Hindlimb muscle (tissue), 1 donor: Measurements from ENCODE around the gene ANGPT4. TPM values are rescaled to one million over a fixed set of nuclear protein-coding genes. Genes with fewer than 3 reads are reported as not detected.

Experiments
- DNase-seq: peaks from one replicate; pipeline ENCODE4 v3.0.0-alpha.2; 2013
- polyA plus RNA-seq: library from polyadenylated mRNA; unstranded; fragments of 120-200 nt; gene quantifications from one replicate; pipeline ENCODE4 v1.2.1, GENCODE V29; 2013; ENCODE audit not compliant: insufficient read length

The ANGPT4 gene
- polyA plus RNA-seq, 1 donor: 0.18 TPM

DNA sequence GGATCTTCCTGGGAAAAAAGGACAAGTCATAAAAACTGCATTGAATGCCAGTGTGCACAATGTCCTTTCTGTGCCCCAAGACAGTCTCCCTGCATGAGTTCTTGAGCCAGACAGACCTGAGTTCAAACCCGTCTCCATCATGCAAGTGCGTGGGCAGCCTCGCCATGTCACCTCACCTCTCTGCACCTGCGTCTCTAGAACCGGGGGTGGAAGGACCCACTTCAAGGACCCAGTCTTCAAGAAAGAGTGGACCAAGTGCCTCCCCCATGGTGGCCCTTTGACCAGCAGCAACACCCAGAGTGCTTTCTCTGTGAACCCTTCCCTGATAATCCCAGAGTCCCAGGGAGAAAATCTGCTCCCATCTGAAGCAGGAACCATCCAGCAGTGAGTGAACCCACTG is 23.5 kb upstream of the ANGPT4 start:
- DNase-seq: no peak

DNA sequence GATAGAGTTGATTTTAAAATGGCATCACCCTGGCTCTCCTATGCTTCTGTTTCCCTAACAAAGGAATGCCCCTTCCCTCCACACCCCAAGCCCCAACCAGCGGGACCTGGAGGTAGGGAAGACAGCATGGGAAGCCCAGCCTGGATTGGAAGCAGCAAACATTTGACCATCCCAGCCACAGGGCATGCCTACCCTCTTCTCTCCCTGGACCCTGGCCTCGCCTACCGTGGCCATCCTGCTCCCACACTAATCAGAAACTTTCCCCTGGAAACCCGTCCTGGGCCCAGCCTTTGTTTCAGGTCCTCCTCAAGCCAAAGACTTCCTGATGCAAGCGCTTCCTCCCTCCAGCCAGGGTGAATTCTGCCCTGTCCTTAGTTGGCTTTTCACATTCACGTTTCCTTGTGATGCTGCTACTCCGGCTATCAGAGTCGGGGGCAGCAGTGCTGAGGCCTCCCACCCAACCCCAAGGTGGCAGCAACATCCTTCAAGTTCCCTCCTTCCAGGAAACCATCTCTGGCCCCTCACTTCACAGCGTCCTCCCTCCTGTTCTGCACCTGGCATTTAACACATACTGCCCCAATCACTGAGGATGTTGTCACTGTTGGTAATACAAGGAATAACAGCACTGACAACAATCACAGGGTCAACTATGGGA is 18.2 kb upstream of the ANGPT4 start:
- DNase-seq: no peak

DNA sequence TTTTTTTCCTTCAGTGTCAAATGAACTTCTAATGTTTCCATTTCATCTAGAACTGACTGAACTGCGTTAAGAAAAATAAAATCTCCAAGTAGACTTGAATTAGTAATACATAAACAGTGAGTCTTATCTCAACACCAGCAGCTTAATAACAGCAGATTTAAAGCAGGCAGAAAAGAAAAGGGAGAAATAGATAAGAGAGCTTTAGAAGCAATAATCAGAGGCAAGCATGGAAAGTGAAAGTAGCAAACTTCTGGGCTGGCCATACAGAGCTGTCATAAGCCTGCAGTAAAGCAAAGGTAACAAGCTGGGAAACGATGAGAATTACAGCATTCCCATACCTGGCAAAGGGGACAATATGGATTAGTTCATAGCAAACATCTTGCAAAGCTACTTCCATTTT is 16.9 kb upstream of the ANGPT4 start:
- DNase-seq: no peak

DNA sequence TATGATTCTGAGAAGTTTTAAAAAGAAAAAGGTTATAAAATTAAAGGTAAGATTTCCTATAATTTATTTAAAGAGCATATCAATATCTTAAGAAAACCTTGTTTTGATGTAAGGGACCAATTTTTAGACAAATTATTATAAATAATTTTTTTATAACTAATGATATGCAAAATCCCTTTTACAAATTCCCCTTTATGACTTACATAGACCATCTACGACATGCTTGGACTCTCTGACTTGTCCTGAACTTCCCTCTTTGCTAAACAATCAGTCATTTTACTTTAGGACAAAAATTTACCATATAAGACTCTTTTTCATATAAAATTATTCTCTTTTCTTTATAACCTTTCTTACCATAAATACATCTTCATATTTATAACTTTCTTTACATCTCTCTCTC is 15.3 kb upstream of the ANGPT4 start:
- no peak for DNase-seq

DNA sequence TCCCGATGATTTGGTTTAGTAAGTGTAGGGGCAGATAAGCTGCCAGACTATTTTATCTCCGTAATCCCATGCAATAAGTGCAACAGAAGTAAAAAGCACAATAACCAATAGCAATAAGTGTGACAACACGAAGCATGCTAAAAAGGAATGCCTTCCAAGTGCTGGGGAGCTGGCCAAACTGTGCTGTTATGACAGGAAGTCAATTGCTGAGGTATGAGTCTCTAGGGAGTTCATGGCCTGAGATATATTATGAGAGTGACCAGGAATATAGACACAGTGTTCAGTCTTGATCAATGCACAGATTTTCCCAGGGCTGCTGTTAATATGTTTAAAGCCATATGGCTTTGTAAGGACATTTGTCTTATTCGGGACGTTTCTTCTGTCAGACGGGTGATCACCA is 10.5 kb upstream of the ANGPT4 start:
- DNase-seq: no peak

DNA sequence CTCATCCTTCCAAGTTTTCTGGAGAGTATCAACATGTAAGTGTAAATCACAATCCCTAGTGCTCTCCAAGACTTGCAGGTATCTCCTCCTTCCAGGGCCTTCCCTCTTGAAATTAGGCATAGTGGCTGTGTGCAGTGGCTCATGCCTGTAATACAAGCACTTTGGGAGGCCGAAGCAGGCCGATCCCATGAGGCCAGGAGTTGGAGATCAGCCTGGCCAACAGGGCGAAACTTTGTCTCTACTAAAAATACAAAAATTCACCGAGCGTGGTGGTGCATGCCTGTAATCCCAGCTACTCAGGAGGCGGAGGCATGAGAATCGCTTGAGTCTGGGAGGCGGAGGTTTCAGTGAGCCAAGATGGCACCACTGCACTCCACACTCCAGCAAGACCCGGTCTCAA is 9.4 kb upstream of the ANGPT4 start:
- DNase-seq: no peak

DNA sequence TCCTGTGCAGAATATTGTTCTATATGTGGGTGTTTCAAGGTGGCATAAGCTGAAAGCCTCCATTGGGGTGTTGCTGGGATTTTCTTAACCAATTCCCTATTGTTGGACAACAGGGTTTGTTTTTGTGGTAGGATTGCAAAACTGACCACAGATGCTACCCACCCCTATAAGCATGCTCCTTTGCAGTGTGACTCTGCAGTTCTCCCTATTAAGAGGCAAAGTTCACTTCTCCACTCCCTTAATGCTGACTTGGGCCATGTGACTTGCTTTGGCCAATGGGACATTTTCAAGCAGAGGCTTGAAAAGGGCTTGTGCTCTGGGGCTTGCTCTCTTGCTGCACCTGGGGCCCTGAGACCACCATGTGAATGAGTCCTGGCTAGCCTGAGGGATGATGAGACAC is 8.5 kb upstream of the ANGPT4 start:
- no peak for DNase-seq

DNA sequence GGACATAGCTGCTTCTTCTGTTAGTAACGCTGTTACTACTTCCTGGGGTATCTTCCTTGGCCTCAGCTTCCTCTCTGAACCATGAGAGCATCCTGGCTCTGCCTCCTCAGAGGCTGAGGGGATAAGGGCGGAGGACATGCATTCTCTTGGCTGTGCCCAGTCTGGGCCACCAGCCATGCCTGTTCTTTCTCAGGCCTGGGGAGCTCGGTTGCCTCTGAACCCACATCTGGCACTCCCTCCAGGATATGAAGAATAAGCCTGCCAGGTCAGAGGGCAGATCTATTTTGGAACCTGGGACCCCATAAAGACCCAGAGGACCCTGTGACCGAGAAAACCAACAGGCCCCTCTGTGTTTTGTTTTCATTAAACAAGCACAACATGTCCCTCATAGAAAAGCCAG is 6.6 kb upstream of the ANGPT4 start:
- no peak for DNase-seq

DNA sequence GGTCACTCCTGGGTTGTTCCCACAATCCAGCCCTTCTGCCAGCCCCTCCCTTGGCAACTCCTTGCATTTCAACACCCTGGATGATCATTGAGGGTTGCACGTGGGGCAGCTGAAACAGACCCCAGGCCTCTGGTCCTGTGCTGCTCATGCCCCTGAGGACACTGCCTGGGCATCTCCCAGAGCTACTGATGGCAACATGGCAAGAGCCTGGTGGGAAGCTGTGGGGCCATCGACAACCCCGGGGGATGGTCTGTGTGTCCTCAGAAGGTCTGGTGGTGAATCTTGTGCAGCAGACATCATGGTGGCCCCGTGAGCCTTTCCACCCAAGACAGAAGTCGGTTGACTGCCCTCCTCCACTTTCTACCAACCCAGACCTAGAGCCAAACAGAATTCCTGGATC is 4.9 kb upstream of the ANGPT4 start:
- DNase-seq: no peak

DNA sequence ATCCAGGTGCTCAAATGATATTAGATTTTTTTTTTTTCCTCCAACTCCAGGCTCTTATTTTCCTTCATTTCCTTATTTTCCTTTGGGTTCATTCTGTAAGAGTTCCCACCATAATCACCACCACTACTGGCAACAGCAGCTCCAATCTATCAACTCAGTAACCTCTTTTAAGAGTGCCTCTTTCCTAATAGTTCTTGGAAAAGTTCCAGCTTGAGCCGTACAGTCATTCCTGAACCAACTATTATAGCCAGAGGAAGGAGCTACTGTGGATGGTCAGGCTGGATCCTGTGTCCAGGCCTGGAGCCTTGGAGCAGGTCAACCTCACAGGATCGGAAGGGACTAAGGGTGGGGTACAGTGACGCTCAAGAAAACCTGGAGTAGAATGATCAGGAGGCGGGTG is 4.2 kb upstream of the ANGPT4 start:
- no peak for DNase-seq

DNA sequence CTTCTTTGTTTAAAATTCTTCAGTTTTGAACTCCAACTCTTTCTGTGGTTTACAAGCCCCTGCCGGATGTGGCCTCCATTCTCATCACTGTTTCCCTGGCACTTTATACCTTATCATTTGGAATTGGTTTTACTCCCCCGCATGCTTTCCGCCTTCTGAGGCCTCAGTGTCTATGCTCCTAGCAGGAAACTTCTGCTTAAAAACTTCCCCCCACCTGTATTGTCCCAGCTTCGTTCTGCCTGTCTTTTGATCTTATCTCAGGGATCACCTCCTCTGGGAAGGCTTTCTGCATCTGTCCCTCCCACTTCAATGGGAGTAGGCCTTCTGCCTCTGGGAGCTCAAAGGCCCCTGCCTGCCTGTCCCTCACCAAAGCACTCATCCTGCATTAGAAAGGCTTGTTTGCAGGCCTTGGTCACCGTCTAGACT is 3.4 kb upstream of the ANGPT4 start:
- DNase-seq: no peak

DNA sequence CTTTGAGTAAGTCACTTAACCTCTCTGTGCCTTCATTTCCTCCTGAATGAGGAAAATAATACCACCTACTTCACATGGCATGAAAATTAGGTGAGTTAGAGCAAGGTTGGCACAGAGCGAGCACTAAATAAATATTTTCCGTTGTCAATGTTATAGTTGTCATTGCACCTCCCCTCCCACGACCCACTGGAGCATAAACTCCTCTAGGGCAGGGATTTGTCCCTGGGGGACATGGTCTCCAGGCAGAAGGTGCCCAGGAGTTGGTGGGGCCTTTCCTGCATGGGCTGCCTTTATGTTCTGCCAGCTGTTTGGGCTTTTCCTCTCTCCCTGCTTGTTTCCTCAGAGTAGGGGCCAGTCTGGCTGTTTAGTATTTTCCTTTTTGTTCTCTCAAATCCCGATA is 1.3 kb upstream of the ANGPT4 start:
- no peak for DNase-seq

DNA sequence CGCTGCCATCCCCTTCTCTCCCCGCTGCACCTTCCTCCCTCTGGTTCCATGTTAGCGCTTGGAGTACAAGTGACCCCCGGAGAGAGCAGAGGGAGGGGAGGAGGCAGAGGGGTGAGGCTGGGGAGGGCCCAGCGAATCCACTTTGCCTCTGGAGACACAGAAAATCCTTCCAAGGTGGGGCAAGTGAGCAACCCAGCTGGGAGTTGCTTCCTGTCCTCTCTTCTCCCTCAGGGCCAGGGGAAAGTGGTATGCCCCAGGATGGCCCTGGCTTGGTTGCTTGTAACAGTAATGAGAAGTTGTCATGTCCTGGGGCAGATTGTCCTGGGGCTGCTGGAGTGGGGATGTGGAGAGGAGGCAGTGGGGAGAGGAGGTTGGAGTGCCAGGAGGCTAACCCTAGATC is 691 bp upstream of the ANGPT4 start:
- DNase-seq: no peak

DNA sequence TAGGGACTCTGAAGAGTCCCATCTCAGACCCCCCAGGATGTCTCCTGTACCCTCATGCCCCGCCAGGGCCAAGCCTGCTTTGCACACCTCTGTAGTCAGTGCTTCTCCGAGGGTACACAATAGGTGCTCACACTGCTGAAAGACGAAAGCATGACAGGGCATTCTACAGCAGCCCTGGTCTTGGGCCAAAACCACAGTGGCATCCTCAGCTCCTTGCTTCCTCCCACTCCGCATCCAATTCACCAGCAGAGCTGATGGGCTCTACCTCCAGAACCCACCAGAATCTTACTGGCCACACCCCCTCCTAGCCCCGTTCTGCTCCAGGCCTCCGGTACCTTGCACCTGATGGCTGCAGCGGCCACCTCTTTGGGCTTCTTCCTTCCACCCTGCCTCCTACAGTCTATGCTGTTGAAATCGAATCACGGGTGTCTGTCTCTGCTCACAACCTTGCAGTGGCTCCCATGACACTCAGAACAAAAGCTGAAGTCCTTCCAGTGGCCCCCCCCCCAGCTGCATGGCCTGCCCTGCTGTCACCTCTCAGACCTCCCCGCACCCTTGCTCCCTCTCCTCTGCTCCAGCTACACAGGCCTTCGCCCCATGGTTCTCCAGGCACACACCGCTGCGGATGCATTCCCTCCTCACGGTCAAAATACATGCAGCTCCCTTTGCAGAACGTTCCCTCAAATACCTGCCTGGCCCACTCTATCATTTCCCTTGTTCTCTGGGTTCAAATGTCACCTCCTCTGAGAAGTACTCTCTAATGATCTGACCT is 1.2 kb downstream of the ANGPT4 start:
- DNase-seq: no peak

DNA sequence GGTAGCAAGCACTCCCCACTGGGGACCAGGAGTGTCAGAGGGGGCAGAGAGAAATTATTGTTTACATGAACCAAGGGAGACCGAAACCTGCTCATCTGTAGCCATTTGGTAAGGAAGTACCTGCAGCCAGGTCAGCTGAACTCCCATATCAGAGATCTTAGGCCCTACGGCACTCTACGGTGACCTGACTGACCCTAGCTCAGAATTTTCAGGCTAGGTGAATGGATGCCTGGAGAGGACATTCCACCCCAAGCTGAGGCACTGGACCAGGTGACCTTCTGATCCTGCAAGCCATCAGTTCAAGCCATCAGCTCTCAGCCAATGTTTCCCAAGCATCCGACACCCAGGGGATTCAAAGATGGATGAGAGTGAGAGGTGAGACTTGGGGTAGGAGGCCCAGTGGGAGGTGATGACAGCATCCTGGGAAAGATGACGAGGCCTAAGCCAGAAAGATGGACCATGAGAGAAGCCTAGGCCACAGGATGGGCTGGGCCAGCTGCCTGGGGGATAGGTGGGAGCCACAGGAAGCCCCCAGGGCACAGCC is 2.8 kb downstream of the ANGPT4 start:
- DNase-seq: no peak

DNA sequence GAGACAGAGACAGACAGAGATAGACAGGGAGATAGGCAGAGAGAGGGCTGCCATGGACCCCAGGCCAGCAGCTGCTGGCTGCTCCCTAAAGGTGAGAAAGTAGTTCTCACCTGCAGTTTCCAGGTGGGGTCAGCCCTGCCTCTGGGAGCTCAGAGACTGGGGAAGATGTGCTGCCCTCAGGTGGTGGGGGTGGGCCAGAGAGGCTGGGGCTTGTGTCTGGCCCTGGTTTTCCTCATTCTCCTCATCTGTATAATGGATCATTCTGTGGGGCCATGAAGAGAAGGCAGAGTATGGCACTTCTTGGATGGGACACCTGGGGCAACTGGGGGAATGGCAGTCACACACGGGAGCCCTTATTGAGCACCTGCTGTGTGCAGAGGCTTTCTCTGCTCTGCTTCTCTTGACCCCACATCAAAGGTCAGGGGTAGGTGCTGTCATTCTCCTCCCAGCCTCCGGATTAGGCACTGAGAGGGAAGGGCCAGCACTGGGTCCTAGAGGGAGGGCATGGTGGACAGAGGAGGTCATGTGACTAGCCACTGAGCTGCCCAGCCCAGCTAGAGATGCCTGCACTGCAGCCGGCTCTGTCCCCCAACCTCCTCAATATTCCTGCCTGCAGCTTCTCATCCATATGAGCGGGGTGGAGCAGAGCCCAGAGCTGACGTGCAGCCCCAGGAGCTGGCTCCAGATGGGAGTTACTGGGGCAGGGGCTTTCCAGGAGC is 4.1 kb downstream of the ANGPT4 start:
- DNase-seq: no peak

DNA sequence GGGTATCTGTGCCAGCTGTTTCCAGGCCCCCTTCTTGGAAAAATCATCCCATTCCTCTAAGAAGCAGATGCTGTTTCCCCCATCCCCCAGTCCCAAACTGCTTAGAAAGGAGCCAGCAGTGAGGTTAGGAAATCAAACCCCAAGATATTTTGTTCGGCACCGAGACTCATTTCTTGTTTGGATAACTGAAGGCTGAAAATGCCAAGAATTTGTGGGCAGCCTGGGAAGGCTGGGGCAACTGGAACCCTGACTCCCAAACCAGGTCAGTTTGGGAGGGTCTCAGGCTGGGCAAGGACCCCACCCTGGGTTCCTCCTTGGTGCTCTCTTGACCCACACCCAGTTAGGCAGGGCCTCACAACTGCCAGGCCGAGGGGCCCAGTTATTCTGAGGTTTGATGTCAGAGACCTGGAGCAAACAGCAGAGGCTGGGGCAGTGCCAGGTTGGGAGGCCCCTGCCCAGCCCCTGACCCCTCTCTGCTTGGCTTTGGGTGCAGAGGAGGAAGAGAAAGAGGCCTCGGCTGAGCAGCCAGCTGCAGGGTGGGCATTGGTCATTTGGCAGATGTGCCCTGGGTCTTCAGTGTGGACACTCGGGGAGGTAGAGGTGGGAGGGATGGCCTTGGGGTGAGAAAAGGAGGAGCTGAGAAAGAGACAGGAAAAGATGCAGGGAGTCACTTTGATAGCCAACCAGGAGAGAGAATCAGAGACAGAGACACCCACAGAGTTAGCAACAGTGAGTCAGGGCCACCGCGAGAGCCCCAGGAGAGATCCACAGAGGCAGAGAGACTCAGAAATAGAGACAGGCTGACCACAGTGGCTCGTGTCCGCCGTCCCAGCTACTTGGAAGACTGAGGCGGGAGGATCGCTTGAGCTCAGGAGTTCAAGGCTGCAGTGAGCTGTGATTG is 5.0 kb downstream of the ANGPT4 start:
- no peak for DNase-seq

DNA sequence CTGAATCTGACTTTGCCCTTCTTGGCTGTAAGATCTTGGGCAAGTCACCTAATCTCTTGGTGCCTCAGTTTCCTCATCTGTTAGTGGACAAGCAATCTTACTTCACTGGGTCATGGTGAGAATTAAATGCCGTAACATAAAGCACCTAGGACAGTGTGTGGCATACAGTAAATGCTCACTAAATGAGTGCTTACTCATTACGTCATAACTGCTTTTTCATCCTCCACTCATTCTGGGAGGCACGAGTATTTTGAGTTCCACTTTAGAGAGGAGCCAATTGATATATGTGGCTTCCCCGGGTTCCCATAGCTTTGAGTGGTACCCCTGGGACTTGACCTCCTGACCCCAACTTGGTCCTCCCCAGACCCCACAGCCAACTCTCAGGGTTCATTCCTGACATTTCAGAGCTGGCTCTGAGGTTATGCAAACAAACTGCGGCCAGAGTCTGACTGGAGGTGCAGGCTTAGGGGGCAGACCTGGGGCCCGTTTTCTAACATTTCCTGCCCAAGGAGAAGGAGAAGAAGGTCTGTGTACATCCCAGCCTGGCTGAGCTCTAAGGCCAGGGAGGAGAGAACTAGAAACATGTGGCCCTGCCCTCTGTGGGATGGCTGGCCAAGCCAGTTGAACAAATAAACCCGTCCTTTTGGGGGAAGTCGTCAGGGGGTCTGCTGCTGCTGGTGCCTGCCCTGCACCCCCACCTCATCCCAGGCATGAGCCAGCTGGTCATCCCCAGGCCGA is 5.8 kb downstream of the ANGPT4 start:
- DNase-seq: no peak

DNA sequence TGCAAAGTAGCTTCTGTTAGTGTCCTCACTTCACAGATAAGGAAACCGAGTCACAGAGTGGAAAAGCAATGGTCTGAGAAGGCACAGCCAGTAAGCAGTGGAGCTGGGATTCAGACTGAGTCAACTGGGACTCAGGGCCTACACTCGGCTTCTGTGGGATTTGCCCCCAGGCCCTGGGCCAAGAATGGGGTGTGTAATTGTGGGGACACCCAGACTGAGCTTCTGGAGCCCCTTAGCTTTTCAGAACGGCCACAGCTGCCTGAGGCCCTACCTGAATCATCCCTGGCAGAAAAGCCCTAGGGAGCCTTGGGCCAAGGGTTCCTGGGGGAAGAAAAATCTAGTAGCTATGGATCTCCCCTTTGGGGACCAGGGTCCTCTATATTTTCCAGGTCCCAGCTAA is 6.5 kb downstream of the ANGPT4 start:
- DNase-seq: no peak

DNA sequence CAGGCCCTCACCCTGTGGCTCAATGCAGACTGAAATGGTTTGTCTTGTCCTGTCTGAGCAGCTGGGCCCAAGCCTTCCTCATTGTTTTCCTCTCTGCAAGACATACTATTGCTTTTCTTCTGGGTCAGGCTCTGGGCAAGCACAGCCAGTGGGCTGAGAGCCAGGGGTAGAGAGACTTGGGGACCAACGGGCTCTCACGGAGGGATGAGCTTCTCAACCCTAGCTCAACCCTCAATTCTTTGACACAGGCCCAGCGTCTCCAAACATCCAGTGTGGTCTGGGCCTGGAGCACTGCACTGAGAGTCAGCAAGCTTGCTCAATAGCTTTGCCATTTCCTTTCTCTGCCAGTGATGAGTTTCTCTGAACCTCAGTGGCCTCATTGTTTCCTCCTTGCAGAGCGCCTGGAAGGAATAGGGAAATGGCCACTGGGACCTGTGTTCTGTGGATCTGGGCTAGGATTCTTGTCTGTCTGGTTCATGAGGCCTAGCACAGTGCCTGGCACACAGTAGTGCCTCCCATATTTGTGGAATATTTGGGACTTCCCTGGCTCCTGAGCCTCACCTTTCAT is 9.3 kb downstream of the ANGPT4 start:
- DNase-seq: no peak

DNA sequence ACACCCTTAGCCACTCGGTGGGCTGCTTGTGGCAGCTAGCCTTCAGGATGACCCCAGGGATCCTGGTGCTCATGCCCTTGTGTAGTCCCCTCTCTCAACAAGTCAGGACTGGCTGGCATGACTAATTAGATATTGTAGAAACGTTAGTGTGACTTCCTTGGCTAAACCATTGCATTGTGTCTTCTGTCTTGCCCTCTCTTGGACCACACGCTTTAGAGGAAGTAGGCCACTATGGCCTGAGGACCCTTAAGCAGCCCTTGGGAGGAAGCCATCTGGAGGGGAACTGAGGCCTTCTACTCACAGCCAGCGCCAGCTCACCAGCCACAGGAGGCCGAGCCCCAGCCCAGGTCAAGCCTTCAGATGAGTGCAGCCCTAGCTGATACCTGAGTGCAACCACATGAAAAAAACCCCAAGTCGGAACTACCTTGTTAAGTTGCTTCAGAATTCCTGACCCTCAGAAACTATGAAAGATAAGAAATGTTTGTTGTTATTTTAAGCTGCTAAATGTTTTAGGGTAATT is 10.1 kb downstream of the ANGPT4 start:
- DNase-seq: no peak
